ENCODE results near the gene TRAM2. TPM values are rescaled to one million over a fixed set of nuclear protein-coding genes. Genes with fewer than 3 reads are reported as not detected.

The TRAM2 gene
- total and polyA plus RNA-seq, 2 donors (not counting 3 experiments of a cell fraction or from before 2014, with no cell fraction given): 85.7 to 98.6 TPM

DNA sequence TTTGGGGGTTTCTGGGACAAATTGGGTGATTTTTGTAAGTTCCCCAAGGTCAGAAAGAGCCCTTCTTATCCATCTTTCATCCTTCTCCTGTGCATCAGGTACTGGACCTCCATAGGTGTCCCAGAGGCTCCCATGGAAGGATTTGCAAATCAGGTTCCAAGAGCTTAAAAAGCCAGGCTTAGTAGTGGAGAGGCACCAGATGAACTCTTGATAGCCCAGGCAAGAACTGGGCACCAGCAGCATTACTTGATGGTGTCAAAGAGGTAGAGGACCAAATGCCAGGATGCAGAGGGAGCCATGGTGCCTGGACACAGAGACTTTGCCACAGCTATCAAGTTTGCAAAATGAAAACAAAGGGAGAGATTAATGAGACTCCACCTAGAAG is 20.9 kb upstream of the TRAM2 start:
- H3K36me3 ChIP-seq (ENCODE audit: control insufficient read depth in 2 of 2, extremely low read depth in 1 of 2, insufficient read depth in 2 of 2, low read length in 2 of 2): no peaks in the 10 kb centered on the region
- H3K79me2 ChIP-seq (ENCODE audit: control insufficient read depth, insufficient read depth, low read length): no peaks in the 10 kb centered on the region
- no peak overlapping the region for H3K4me2 ChIP-seq (ENCODE audit: insufficient read depth, low read length)
- H4K20me1 ChIP-seq (replicated peaks; ENCODE audit: control insufficient read depth, extremely low read depth, insufficient read depth, low read length): no peaks in the 10 kb centered on the region
- H3K9ac ChIP-seq (replicated peaks; ENCODE audit: extremely low read depth, insufficient read depth, low read length): no peak overlapping the region
- H2AFZ ChIP-seq (ENCODE audit: low read depth, low read length): peak overlapping the region; percentile 87
- FAIRE-seq (no peak), DNase-seq (ENCODE audit: low read depth, low spot score) (no peak)
- ChIA-PET CTCF (interaction anchor here (0.6 to 4.1 kb wide), 22 partner anchors 7 to 190 kb away, joined by 3 to 23 read pairs (median 3); partner anchors contain the start of gene TRAM2), POLR2A (interaction anchor here (1.1 kb wide), 1 partner anchor 21 kb away, joined by 3 read pairs; the partner anchor contains the start of gene TRAM2)
- peaks cover 28% of the 10 kb centered on the region for H3K4me1 ChIP-seq (ENCODE audit: control insufficient read depth, extremely low read depth, insufficient read depth, low read length)
- H3K4me3 ChIP-seq (replicated peaks in 1 of 3; ENCODE audit: insufficient read depth in 1 of 3, low read depth in 1 of 3, low read length in 3 of 3): no peak overlapping the region
- no peaks in the 10 kb centered on the region for H3K27me3 ChIP-seq (ENCODE audit: control insufficient read depth in 2 of 2, insufficient read depth in 2 of 2, low read length in 2 of 2)
- H3K9me1 ChIP-seq (replicated peaks; ENCODE audit: control insufficient read depth, extremely low read depth, insufficient read depth, low read length): no peaks in the 10 kb centered on the region
- no peak overlapping the region for H3K27ac ChIP-seq (ENCODE audit: insufficient read depth, low read depth, low read length)
- dilution Hi-C loops (cut with MboI; ENCODE audit: extremely low pct_ligation_motif_present, low sequenced_read_pairs) (no loop called here), intact Hi-C loops (cut with micrococcal nuclease) (loop anchor here (1.0 to 2.0 kb wide), 4 partner anchors 21 to 181 kb away; no protein-coding TSS in a partner anchor)
- no TSS peak for BruUV-seq (replicated peaks)
- no peaks in the 10 kb centered on the region for H3K9me3 ChIP-seq (replicated peaks; ENCODE audit: control insufficient read depth, insufficient read depth, low read length)
- TF ChIP-seq, protein P1, sequence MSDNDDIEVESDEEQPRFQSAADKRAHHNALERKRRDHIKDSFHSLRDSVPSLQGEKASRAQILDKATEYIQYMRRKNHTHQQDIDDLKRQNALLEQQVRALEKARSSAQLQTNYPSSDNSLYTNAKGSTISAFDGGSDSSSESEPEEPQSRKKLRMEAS (IDR thresholded peaks at IDR 0.05; ENCODE audit: insufficient read depth, insufficient read length): no peak
- TF ChIP-seq POLR2A (IDR thresholded peaks at IDR 0.05; ENCODE audit: low read depth, low read length): no peak
- TF ChIP-seq EZH2 (IDR thresholded peaks at IDR 0.05; ENCODE audit: borderline replicate concordance, low read depth, low read length, severe bottlenecking): no peak
- no peak for TF ChIP-seq GATA2 (IDR thresholded peaks at IDR 0.05; ENCODE audit: insufficient read depth, insufficient read length, low read depth, low read length)

DNA sequence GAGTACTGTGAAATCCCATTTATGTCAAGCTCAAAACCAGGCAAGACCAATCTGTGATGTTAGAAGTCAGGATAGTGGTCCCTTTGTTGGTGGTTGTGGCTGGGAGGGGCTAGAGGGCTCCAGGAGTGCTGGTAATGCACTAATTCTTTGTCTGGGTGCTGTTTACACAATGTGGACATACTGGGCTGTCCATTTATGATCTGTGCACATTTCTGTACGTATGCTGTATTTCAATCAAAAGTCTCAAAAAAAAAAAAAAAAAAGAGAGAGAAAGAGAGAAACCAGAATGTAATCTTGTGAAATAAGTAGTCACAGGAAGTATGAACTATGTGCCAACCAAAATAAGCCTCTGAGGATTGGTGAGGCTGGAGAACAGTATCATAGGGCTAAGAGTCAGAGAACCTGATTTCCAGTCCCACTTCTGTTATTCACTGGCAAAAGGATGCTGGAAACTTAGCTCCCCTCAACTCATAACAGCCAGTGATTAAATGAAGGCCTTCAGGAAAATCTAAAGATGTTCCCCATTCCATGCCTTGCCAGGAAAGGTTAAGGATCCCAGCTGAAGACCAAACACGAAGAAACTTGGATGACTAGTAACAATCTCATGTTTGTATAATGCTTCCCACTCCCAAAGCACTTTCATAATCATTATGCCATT is 19.6 kb upstream of the TRAM2 start:
- DNase-seq (ENCODE audit: low read depth, low spot score): peak; percentile 30
- H3K27ac ChIP-seq (ENCODE audit: insufficient read depth, low read depth, low read length): peak overlapping the region; percentile 42
- H3K4me3 ChIP-seq (replicated peaks in 1 of 3; ENCODE audit: insufficient read depth in 1 of 3, low read depth in 1 of 3, low read length in 3 of 3): no peak overlapping the region
- no peaks in the 10 kb centered on the region for H4K20me1 ChIP-seq (replicated peaks; ENCODE audit: control insufficient read depth, extremely low read depth, insufficient read depth, low read length)
- no peaks in the 10 kb centered on the region for H3K27me3 ChIP-seq (ENCODE audit: control insufficient read depth in 2 of 2, insufficient read depth in 2 of 2, low read length in 2 of 2)
- H2AFZ ChIP-seq (ENCODE audit: low read depth, low read length): peak overlapping the region; percentile 38
- H3K9me1 ChIP-seq (replicated peaks; ENCODE audit: control insufficient read depth, extremely low read depth, insufficient read depth, low read length): no peaks in the 10 kb centered on the region
- FAIRE-seq: peak; percentile 74
- no peaks in the 10 kb centered on the region for H3K36me3 ChIP-seq (ENCODE audit: control insufficient read depth in 2 of 2, extremely low read depth in 1 of 2, insufficient read depth in 2 of 2, low read length in 2 of 2)
- H3K9me3 ChIP-seq (replicated peaks; ENCODE audit: control insufficient read depth, insufficient read depth, low read length): no peaks in the 10 kb centered on the region
- ChIA-PET CTCF (interaction anchor here (0.8 to 4.1 kb wide), 12 partner anchors 10 to 189 kb away, joined by 3 to 23 read pairs (median 6); partner anchors contain the start of genes EFHC1 and TRAM2), POLR2A (interaction anchor here (0.6 to 0.7 kb wide), 2 partner anchors 25 to 181 kb away, joined by 3 to 4 read pairs; no protein-coding TSS in a partner anchor)
- H3K79me2 ChIP-seq (ENCODE audit: control insufficient read depth, insufficient read depth, low read length): no peaks in the 10 kb centered on the region
- intact Hi-C loops (cut with micrococcal nuclease): no loop called here
- no peak overlapping the region for H3K4me2 ChIP-seq (ENCODE audit: insufficient read depth, low read length)
- H3K9ac ChIP-seq (replicated peaks; ENCODE audit: extremely low read depth, insufficient read depth, low read length): no peak overlapping the region
- no TSS peak for BruUV-seq (replicated peaks)
- TF ChIP-seq GATA2 (IDR thresholded peaks at IDR 0.05; ENCODE audit: insufficient read depth, insufficient read length, low read depth, low read length) (no peak), POLR2A (IDR thresholded peaks at IDR 0.05; ENCODE audit: low read depth, low read length) (no peak), EZH2 (IDR thresholded peaks at IDR 0.05; ENCODE audit: borderline replicate concordance, low read depth, low read length, severe bottlenecking) (no peak)
- TF ChIP-seq, protein P1 (IDR thresholded peaks at IDR 0.05; ENCODE audit: insufficient read depth, insufficient read length): no peak
- peaks cover 26% of the 10 kb centered on the region for H3K4me1 ChIP-seq (ENCODE audit: control insufficient read depth, extremely low read depth, insufficient read depth, low read length)
- dilution Hi-C loops (cut with MboI; ENCODE audit: extremely low pct_ligation_motif_present, low sequenced_read_pairs): no loop called here

Measured in endothelial cell of umbilical vein (primary cell).